ENCODE results near the gene MSL3B.

DNA sequence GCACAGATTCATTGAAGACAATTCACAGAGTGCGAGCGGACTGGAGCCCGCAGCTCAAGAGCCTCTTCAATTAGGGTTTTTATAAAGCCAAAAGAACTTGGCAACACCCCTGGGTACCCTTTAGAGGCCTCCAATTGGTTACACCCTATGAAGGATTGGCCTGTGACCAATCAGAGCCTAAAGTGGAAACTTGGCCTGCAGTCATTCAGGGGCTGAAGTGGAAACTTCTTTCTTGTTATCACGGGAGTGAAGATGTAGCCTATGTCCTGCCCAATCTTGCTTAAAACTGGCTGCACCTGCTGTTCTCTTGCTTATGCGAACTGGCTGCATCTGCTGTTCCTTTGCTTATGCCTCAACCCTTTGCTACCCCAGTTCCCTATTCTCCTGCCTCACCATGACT, 12.0 kb downstream of the MSL3B start:
- TF ChIP-seq POLR2A (IDR thresholded peaks at IDR 0.05) = no peak
- TF ChIP-seq, protein P1, sequence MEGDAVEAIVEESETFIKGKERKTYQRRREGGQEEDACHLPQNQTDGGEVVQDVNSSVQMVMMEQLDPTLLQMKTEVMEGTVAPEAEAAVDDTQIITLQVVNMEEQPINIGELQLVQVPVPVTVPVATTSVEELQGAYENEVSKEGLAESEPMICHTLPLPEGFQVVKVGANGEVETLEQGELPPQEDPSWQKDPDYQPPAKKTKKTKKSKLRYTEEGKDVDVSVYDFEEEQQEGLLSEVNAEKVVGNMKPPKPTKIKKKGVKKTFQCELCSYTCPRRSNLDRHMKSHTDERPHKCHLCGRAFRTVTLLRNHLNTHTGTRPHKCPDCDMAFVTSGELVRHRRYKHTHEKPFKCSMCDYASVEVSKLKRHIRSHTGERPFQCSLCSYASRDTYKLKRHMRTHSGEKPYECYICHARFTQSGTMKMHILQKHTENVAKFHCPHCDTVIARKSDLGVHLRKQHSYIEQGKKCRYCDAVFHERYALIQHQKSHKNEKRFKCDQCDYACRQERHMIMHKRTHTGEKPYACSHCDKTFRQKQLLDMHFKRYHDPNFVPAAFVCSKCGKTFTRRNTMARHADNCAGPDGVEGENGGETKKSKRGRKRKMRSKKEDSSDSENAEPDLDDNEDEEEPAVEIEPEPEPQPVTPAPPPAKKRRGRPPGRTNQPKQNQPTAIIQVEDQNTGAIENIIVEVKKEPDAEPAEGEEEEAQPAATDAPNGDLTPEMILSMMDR (IDR thresholded peaks at IDR 0.05 in 4 of 5, conservative IDR thresholded peaks at IDR 0.05 in 1 of 5) = no peak
